GM12874 (cell line): ENCODE data around the gene KLRF2.

ENCODE experiments used
- CTCF ChIP-seq: IDR thresholded peaks from 2 replicates; pipeline ENCODE4 v1.5.1; 2011; ENCODE audit warnings: low read depth, mild to moderate bottlenecking, control low read depth, low read length, moderate library complexity; ENCODE audit not compliant: insufficient read depth

KLRF2 gene

GRCh38 chr12:9895215-9895971, 14.1 kb downstream of the KLRF2 start:
- no peak for TF ChIP-seq CTCF

- TF ChIP-seq CTCF, result no peak
Measured at GRCh38 chr12:9897535-9897934, 16.2 kb downstream of the KLRF2 start.

- TF ChIP-seq CTCF, result no peak
Measured at GRCh38 chr12:9899209-9899608, 17.9 kb downstream of the KLRF2 start.

- TF ChIP-seq CTCF, result no peak
Measured at GRCh38 chr12:9900930-9901329, 19.6 kb downstream of the KLRF2 start.

GRCh38 chr12:9902539-9903228, 21.4 kb downstream of the KLRF2 start:
- no peak for TF ChIP-seq CTCF

GRCh38 chr12:9906873-9907272, 25.6 kb downstream of the KLRF2 start:
- no peak for TF ChIP-seq CTCF

GRCh38 chr12:9907769-9908168, 26.5 kb downstream of the KLRF2 start:
- no peak for TF ChIP-seq CTCF
